Measurements from ENCODE around the gene KCNQ1.

DNA sequence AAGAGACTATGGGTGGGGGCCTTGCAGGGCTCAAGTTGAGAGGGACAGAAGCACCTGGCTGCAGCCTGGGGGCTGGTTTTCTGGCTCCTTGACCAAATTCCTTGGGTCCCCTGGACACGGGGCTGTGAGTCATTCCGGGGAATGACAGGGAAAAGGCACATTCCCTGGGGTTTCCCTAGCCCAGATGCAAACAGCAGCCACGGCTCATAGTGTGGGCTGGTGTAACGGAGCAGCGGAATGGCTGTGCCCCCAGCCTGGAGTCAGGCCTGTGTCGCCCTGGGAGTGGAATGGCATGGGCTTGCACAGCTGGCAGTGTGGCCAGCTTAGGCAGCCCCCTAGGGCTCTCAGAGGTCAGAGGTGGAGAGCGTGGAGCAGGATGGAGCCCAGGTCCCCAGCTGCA is 332.6 kb downstream of the KCNQ1 start:
- no peak for TF ChIP-seq POLR2A (IDR thresholded peaks at IDR 0.05; ENCODE audit: low read depth, low read length)
- no peak for TF ChIP-seq POLR2AphosphoS5 (IDR thresholded peaks at IDR 0.05; ENCODE audit: low read depth, low read length)
- TF ChIP-seq PAX5 (IDR thresholded peaks at IDR 0.05; ENCODE audit: insufficient read depth, low read length, severe bottlenecking), result no peak

All from GM12891 (cell line).